Natural killer cell (primary cell): ENCODE measurements around the gene TSPAN19. TPM values are rescaled to one million over a fixed set of nuclear protein-coding genes. Genes with fewer than 3 reads are reported as not detected.

Experiments used
- ATAC-seq, 3 donors: fragments of 150-1000 bp in 2 of 3; fragments of 200-7000 bp in 1 of 3; cut with Tn5 transposase; 1 replicate in 1 of 3; 2 replicates in 2 of 3; pipeline ENCODE4 v1.10.0; 2021; ENCODE audit warnings: mild to moderate bottlenecking in 2 of 3, moderate library complexity in 2 of 3
- DNase-seq, 2 donors: peaks; one replicate each; pipeline versions ENCODE4 v3.0.0 to v3.0.0-alpha.2; 2013 to 2021; ENCODE audit warnings: mixed read lengths in 1 of 2
- H3K27ac ChIP-seq: one replicate; pipeline ENCODE4 v1.5.1; 2013; ENCODE audit warnings: mild to moderate bottlenecking, low read length
- H3K27me3 ChIP-seq: one replicate; pipeline ENCODE4 v1.6.1; 2013; ENCODE audit warnings: low read length; ENCODE audit not compliant: control insufficient read depth, insufficient read depth
- H3K36me3 ChIP-seq: one replicate; pipeline ENCODE4 v1.6.1; 2013; ENCODE audit warnings: low read length; ENCODE audit not compliant: control insufficient read depth, insufficient read depth
- H3K4me1 ChIP-seq: one replicate; pipeline ENCODE4 v1.6.1; 2013; ENCODE audit warnings: low read length; ENCODE audit not compliant: control insufficient read depth, insufficient read depth
- H3K4me3 ChIP-seq: one replicate; pipeline ENCODE4 v1.5.1; 2013; ENCODE audit warnings: low read length
- H3K9me3 ChIP-seq: one replicate; pipeline ENCODE4 v1.6.1; 2013; ENCODE audit warnings: low read length; ENCODE audit not compliant: control insufficient read depth, insufficient read depth
- H3K27ac Mint-ChIP-seq, 2 donors: one replicate each; pipeline ENCODE4 v1.8.0; 2022; ENCODE audit warnings: mild to moderate bottlenecking in 2 of 2, mixed read lengths in 2 of 2, moderate library complexity in 1 of 2
- H3K27me3 Mint-ChIP-seq, 2 donors: one replicate each; pipeline ENCODE4 v1.8.0; 2022; ENCODE audit warnings: low read depth in 2 of 2, mixed read lengths in 2 of 2
- H3K36me3 Mint-ChIP-seq: one replicate; pipeline ENCODE4 v1.8.0; 2022; ENCODE audit warnings: mixed read lengths
- H3K4me1 Mint-ChIP-seq, 2 donors: one replicate each; pipeline ENCODE4 v1.8.0; 2022; ENCODE audit warnings: mixed read lengths in 2 of 2
- H3K4me3 Mint-ChIP-seq: one replicate; pipeline ENCODE4 v1.8.0; 2022; ENCODE audit warnings: mild to moderate bottlenecking, moderate library complexity, mixed read lengths
- H3K9me3 Mint-ChIP-seq, 2 donors: one replicate each; pipeline ENCODE4 v1.8.0; 2022; ENCODE audit warnings: mixed read lengths in 2 of 2
- CTCF ChIP-seq: fragments of 200-600 bp; IDR thresholded peaks from one replicate; pipeline ENCODE4 v1.8.0; 2022; ENCODE audit warnings: antibody characterized with exemption
- WGBS: methylation state at CpG from one replicate; pipeline ENCODE4 v1.1.7; 2013; ENCODE audit warnings: missing lambda C conversion rate; ENCODE audit not compliant: insufficient coverage; 5-methylcytosine and 5-hydroxymethylcytosine counted together
- intact Hi-C: fragments of 100-400 bp; cut with micrococcal nuclease; formaldehyde crosslinking; loops from one replicate; pipeline ENCODE4 v1.14.2; 2022
- total RNA-seq, 4 donors: library from RNA; stranded (reverse); fragments of 120-200 nt in 1 of 4; gene quantifications; one replicate each; pipeline versions ENCODE4 v1.2.3 to v1.2.4, GENCODE V29; 2013 to 2022

The TSPAN19 gene
- not detected for total RNA-seq
- not detected for total RNA-seq (2013)

GRCh38 chr12:85036234-85036707, at the start of gene TSPAN19, which contains the start of gene LRRIQ1:
Gene TSPAN19 (minus strand): TSS chr12:85036277. CDS start chr12:85029946, 6,331 bp downstream.
Gene LRRIQ1 (plus strand): TSS chr12:85036351. CDS start chr12:85038177, 1,826 bp downstream.
- H3K9me3 ChIP-seq = no peaks in the 10 kb centered on the region
- no peak for TF ChIP-seq CTCF
- no peaks in the 10 kb centered on the region for H3K27me3 ChIP-seq
- intact Hi-C loops = no loop called here
- H3K27ac Mint-ChIP-seq = no peak within 1 kb of the TSS
- H3K4me1 ChIP-seq = no peaks in the 10 kb centered on the region
- H3K36me3 Mint-ChIP-seq = no peaks in the 10 kb centered on the region
- H3K36me3 ChIP-seq = no peaks in the 10 kb centered on the region
- H3K9me3 Mint-ChIP-seq = peaks cover 3 to 5% of the 10 kb centered on the region in 2 donors
- no peak for ATAC-seq
- no peak within 1 kb of the TSS for H3K4me3 Mint-ChIP-seq
- H3K27me3 Mint-ChIP-seq = no peaks in the 10 kb centered on the region
- WGBS = 2% methylated on average over 21 of the region's 22 CpGs
- no peaks in the 10 kb centered on the region for H3K4me1 Mint-ChIP-seq
- no peak within 1 kb of the TSS for H3K4me3 ChIP-seq
- DNase-seq = peak in 1 of 2 donors; percentile 44
- no peak within 1 kb of the TSS for H3K27ac ChIP-seq

- WGBS = 92% methylated on average over 4 of the region's 5 CpGs
- no peak overlapping the region for H3K27ac ChIP-seq
- H3K36me3 ChIP-seq = no peaks in the 10 kb centered on the region
- Mint-ChIP-seq H3K27ac (no peak overlapping the region), H3K36me3 (no peaks in the 10 kb centered on the region), H3K9me3 (peaks cover 2 to 5% of the 10 kb centered on the region in 2 donors), H3K4me1 (no peaks in the 10 kb centered on the region), H3K27me3 (no peaks in the 10 kb centered on the region), H3K4me3 (no peak overlapping the region)
- intact Hi-C loops = no loop called here
- DNase-seq (no peak), ATAC-seq (no peak)
- no peaks in the 10 kb centered on the region for H3K27me3 ChIP-seq
- peaks cover 3% of the 10 kb centered on the region for H3K9me3 ChIP-seq
- H3K4me3 ChIP-seq = no peak overlapping the region
- H3K4me1 ChIP-seq = no peaks in the 10 kb centered on the region
- TF ChIP-seq CTCF = no peak
Observed at GRCh38 chr12:85085066-85085465, 49.0 kb upstream of the TSPAN19 start.

- WGBS = no CpG with 5 or more reads among the region's 1 CpG
- H3K9me3 Mint-ChIP-seq = no peaks in the 10 kb centered on the region
- Histone ChIP-seq H3K27ac (no peak overlapping the region), H3K4me1 (no peaks in the 10 kb centered on the region), H3K36me3 (no peaks in the 10 kb centered on the region), H3K4me3 (no peak overlapping the region), H3K27me3 (no peaks in the 10 kb centered on the region), H3K9me3 (no peaks in the 10 kb centered on the region)
- intact Hi-C loops = no loop called here
- no peak for TF ChIP-seq CTCF
- no peak overlapping the region for H3K4me3 Mint-ChIP-seq
- no peak overlapping the region for H3K27ac Mint-ChIP-seq
- no peaks in the 10 kb centered on the region for H3K27me3 Mint-ChIP-seq
- H3K4me1 Mint-ChIP-seq = no peaks in the 10 kb centered on the region
- no peaks in the 10 kb centered on the region for H3K36me3 Mint-ChIP-seq
- ATAC-seq = no peak
- DNase-seq = no peak
Observed at GRCh38 chr12:85076688-85077430, 40.8 kb upstream of the TSPAN19 start.
